Retina (tissue), 1 donor: ENCODE measurements around the gene ZBTB9.

Experiments
- DNase-seq: peaks from one replicate; pipeline ENCODE4 v3.0.0-alpha.2; 2016

The ZBTB9 gene

GRCh38 chr6:33454009-33454946 is at the start of gene ZBTB9:
TSS of gene ZBTB9 (plus strand) at chr6:33454576. CDS start at chr6:33455101, 525 bp downstream.
- DNase-seq, result peak; percentile 96

- DNase-seq, result no peak
These were observed 49.5 kb upstream of the ZBTB9 start for GRCh38 chr6:33404884-33405283.

DNA sequence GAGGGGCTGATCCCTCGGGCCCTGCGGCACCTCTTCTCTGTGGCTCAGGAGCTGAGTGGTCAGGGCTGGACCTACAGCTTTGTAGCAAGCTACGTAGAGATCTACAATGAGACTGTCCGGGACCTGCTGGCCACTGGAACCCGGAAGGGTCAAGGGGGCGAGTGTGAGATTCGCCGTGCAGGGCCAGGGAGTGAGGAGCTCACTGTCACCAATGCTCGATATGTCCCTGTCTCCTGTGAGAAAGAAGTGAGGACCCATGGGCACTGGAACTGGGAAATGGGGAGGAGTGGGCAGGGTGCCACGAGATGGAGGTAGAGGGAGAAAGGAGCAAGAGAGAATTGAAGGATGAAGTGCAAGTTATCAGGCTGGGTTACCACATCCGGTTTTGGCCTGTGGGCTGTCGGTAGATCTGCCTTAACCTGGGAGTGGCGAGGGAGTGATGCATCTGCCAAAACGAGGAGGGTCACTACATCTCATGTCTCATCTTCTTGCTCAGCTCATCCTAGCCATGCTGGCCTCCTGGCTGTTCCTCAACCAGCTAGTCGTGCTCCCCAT is 48.9 kb upstream of the ZBTB9 start:
- no peak for DNase-seq

DNA sequence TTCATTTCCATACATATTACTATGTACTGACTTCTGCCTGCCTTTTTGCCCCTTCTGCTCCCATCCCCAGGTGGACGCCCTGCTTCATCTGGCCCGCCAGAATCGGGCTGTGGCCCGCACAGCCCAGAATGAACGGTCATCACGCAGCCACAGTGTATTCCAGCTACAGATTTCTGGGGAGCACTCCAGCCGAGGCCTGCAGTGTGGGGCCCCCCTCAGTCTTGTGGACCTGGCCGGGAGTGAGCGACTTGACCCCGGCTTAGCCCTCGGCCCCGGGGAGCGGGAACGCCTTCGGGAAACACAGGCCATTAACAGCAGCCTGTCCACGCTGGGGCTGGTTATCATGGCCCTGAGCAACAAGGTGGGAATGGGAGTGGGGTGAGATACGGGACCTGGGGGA is 48.2 kb upstream of the ZBTB9 start:
- no peak for DNase-seq

- no peak for DNase-seq
These were observed 47.2 kb upstream of the ZBTB9 start for GRCh38 chr6:33407132-33407718.

DNA sequence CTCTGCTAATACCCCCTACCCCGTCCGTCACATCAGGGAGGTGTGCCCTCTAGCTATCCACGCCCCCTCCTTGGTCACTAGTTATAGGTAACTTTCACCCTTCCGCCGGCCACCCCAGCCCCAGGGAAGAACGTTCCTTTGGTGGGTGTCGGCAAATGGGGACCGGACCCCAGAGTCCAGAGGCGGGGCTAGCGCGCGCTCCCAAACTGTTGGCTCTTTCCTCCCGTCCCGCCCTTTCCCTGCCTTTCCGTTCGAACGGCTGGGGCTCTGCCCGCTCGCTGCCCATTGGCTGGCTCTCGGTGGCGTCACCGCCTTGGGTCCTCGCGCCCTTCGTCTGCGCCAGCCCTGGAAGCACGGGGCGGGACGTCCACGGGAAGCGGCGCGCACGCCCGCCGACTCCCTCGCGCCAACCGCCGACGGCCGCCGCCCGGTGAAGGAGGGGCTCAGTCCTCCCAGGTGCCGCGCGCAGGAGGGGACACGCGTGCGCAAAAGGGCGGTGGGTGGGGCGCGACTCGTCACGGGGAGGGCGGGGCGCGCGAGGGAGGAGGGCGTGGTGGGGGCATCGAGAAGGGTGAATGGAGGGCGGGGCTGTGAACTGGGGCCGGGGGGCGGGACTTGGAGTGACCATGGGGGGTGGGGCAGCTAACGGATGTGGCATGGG is 44.2 kb upstream of the ZBTB9 start:
- DNase-seq, result peak; percentile 97

DNA sequence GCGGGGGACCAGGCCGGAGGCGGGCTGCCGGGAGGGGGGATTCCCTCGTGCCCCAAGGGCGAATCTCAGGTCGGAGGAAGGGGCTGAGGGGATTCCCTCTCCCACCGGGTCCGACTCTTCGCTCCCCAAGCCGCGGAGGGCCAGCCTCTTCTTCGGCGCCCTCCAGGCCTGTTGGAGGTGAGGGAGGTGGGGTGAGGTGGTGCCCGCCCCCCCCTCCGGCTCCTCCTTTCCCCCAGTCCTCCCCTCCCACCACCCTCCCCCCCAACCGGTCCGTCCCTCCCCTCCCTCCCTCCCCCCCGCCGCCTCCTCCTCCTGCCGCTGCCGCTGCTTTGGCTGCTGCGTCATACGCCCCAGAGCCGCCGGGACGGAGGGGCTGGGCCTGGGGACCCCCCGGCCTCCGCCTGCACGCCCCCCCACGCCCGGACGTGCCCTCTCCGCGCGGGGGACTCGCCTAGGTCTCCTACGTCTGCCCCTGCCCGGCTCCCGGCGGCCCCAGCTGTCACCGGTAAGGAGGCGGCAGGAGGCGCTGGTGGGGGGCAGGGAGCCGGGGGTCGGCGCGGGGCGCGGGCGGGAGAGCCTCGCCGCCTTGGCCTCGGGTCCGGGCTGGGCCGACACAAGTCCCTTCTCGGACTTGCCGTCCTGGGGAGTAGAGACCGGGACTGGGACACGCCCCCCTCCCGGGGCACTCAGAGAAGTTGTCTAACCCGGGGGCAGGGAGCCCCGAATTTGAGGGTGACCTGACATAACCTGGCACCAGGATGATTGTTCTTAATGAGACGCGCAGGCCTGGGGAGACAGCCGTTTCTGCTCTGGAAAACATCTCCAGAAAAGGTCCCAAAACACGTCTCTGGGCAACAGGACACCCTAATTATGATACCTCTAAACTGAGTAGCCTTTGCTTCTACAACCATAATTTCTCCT is 43.4 kb upstream of the ZBTB9 start, which contains the start of gene PHF1:
TSS of gene PHF1 (plus strand) at position 304 of the 921 bp plus-strand sequence. CDS start 1,250 bp downstream, outside the sequence.
- peak; percentile 79 for DNase-seq

- DNase-seq, result no peak
These were observed 42.8 kb upstream of the ZBTB9 start for GRCh38 chr6:33411632-33412005.

DNA sequence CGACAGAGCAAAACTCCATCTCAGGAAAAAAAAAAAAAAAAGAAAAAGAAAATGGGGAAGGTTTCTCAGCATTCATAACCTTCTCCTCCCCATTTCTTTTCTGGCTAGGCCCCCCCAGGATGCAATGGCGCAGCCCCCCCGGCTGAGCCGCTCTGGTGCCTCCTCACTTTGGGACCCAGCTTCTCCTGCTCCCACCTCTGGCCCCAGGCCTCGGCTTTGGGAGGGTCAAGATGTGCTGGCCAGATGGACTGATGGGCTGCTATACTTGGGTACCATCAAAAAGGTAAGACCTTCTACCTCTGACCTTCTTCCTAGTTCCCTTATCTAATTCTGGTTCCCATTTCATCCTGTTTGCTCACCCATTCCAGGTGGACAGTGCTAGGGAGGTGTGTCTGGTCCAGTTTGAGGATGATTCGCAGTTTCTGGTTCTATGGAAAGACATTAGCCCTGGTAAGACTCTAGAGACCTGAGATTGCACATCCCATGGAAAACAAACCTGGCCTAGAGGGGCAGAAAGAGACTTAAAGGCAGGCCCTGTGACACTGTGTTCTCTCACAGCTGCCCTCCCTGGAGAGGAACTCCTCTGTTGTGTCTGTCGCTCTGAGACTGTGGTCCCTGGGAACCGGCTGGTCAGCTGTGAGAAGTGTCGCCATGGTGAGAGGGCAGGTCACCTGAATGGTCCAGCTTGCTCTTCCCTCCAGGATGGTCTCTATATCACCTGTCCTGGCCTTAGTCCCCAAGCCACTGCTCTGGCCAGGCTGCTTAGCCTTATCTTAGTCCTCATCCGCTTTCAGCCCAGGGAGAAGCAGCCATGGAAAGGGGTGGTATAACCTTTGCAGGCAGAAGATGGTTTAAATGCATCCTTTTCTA is 42.0 kb upstream of the ZBTB9 start:
- no peak for DNase-seq

DNA sequence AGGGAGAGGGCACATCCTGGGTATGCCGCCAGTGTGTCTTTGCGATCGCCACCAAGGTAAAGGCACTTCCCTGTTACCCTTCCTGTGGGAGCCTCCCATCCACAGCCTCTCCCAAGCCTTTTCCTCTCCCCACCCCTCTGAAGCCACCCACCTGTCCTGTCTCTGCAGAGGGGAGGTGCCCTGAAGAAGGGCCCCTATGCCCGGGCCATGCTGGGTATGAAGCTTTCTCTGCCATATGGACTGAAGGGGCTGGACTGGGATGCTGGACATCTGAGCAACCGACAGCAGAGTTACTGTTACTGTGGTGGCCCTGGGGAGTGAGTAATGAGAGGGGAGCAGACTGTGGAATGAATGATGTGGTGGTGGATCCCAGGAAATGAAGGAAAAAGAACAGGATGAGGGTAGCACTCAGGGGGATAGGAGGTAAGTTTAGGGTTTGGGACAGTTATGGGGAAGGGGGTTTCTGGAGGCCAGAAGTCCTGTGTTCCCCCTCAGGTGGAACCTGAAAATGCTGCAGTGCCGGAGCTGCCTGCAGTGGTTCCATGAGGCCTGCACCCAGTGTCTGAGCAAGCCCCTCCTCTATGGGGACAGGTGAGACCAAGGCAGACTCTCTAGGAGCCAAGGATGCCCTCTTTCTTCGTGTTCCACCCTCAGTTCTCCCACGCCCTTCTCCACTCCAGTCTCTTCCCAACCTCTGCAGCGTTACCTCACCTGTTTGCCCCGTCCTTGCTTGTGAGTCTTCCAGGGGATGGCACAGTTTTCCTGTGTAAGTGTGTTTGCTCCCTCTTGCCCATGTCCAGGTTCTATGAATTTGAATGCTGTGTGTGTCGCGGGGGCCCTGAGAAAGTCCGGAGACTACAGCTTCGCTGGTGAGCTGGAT is 40.9 kb upstream of the ZBTB9 start:
- DNase-seq, result no peak

- no peak for DNase-seq
These were observed 39.6 kb upstream of the ZBTB9 start for GRCh38 chr6:33414592-33415271.

DNA sequence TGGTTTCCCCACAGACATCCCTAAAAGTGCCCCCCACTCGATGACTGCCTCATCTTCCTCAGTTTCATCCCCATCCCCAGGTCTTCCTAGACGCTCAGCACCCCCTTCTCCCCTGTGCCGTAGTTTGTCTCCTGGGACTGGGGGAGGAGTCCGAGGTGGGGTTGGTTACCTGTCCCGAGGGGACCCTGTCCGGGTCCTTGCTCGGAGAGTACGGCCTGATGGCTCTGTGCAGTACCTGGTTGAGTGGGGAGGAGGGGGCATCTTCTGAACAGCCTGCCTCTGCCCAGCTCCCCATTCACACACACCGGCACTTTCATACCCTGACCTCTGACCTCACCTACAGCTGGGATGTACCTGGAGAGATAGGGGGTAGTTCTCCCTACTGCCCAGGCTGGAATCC is 38.5 kb upstream of the ZBTB9 start:
- DNase-seq, result no peak

DNA sequence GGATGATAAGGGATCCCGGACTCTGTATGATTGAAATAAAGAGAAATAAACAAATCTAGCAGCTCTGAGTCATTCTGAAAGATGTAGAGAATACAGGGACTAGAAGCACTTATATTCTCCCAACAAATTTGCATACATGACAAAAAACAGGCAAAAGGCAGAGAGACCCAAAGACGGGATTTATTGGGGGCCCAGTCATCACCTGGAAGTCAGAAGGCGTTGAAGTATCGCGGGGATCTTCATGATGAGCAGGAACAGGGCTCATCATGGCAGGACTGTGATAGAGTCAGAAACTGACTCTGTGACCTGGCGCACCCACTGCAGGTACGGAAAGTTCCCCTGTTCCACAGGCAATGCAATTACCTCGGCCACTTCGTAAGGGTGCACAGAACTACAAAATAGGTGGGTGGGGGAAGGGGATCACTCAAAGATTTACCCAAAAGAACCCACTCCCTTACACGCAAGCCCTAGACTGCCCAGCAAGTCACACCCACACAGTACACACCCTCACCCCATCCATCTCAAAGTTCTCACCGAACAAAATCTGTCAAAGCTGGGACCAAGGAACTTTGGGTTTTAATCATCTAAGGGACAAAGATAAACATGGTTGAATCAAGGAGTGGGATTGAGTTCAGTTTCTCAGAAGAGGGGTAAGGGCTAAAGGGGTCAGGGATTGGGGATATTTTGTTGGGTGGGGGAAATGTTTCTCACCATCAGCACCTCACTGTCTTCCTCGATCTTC is 37.8 kb upstream of the ZBTB9 start:
- DNase-seq, result no peak

- DNase-seq, result no peak
These were observed 37.1 kb upstream of the ZBTB9 start for GRCh38 chr6:33417128-33417902.

DNA sequence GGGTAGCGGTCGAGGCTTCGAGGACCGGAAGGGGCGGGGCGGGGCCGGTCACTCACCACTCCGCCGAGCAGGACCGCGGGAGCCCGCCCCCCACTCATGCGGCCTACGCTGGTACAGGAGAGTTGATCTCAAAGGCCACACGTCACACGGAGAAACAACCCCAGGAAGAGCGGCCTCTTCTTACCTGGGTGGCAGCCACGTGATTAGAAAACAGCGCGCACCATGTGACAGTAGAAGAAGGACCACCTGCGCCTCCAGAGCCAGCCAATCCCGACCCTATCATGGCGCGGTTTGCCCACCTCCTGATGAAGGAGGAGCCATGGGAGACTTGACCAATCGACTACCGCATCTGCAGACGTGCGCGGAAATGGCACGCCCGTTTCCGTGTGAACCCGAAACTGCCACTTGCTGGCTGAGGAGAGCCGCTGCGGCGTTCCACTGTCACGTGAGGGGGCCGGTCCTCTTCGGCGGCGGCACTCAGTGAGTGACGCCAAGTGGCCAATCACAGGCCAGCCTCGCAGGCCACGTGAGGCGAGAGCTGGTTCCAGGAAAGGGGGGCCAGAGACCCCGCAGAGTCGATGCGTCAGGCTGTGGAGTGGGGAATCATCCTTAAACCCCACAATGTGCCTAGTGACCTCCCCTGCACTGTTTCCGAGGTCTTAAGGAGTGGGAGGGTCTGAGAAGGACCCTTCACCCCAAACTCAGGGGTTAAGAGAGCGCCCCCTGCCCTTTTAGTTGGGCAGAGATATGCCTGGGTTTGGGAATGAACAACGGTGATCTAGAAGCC is 36.3 kb upstream of the ZBTB9 start, which contains the start of gene CUTA:
TSS of gene CUTA (minus strand) at position 205 of the 787 bp plus-strand sequence. CDS start at position 98, 107 bp downstream.
- peak; percentile 98 for DNase-seq

DNA sequence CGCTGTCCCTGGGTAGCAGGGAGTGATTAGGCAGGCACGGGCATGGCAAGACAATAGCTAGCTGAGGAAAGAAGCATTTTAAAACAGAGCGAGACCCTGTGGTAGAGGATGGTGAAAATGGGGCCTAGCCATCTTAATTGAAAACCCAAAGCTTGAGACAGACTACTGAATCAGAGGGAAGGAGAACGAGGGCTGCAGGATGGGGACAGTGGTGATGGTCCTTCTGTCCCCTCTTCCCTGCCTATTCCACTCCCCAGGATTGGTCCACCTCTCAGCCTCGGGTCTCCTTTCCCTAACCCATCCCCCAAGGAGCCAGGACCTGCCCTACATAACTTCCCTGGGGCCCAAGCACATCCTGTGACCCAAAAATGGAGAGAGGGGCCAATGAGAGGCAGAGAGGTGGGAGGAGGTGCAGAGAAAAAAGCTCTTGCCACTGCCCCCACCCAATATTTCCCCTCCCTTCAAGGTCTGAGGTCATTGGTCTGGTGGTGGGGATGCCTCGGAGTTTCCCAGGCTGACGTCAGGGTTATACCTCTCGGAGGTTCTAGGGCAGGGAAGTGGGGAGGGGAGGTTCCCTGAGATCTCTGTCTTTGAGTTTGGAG is 35.6 kb upstream of the ZBTB9 start:
- no peak for DNase-seq
